HEK293 (cell line): ENCODE results near the gene NHLH1.

Experiments
- CTCF ChIA-PET: fragments of 350-600 bp; formaldehyde crosslinking; extraction: SDS; loops from one replicate; lab custom pipeline; 2021; ENCODE audit warnings: antibody characterized with exemption; lab: Yijun Ruan, JAX
- POLR2A ChIA-PET: fragments of 300-600 bp; formaldehyde crosslinking; extraction: SDS; loops from one replicate; lab custom pipeline; 2020; ENCODE audit warnings: antibody characterized with exemption, inconsistent platforms; lab: Yijun Ruan, JAX
- H3K27ac ChIP-seq: fragments of 200-500 bp; sonication (Bioruptor generic); 2 replicates; pipeline ENCODE4 v1.5.1; 2014; ENCODE audit warnings: low read depth, low read length, control low read depth, inconsistent platforms; ENCODE audit errors: extremely low read depth
- H3K36me3 ChIP-seq, 2 experiments: fragments of 200-500 bp in 1 of 2; sonication (Bioruptor generic) in 1 of 2; 1 replicate in 1 of 2; 2 replicates in 1 of 2; pipeline ENCODE4 v1.5.1; 2014 to 2017; ENCODE audit warnings: inconsistent platforms in 2 of 2, low read length in 2 of 2; ENCODE audit not compliant: control insufficient read depth in 2 of 2, insufficient read depth in 1 of 2
- H3K4me1 ChIP-seq: fragments of 200-500 bp; sonication (Bioruptor generic); 2 replicates; pipeline ENCODE4 v1.5.1; 2014; ENCODE audit warnings: mild to moderate bottlenecking, low read length, inconsistent platforms; ENCODE audit not compliant: control insufficient read depth, insufficient read depth
- H3K4me3 ChIP-seq: 2 replicates; pipeline ENCODE4 v1.5.1; 2011; ENCODE audit warnings: low read depth, mild to moderate bottlenecking, control low read depth, low read length, moderate library complexity
- H3K9me3 ChIP-seq: fragments of 200-500 bp; sonication (Bioruptor generic); 2 replicates; pipeline ENCODE4 v1.5.1; 2014; ENCODE audit warnings: low read depth, low read length, inconsistent platforms; ENCODE audit not compliant: control insufficient read depth, insufficient read depth
- CTCF ChIP-seq: fragments of 450-650 bp; formaldehyde crosslinking; IDR thresholded peaks from 2 replicates; pipeline ENCODE4 v1.5.1; 2016; ENCODE audit warnings: missing biosample characterization, missing genetic modification characterization
- GLIS2 ChIP-seq: fragments of 450-650 bp; formaldehyde crosslinking; IDR thresholded peaks from 2 replicates; pipeline ENCODE4 v1.5.1; 2016; ENCODE audit warnings: missing biosample characterization, missing genetic modification characterization
- SCRT2 ChIP-seq: fragments of 450-650 bp; formaldehyde crosslinking; IDR thresholded peaks from 2 replicates; pipeline ENCODE4 v1.5.1; 2016; ENCODE audit warnings: missing biosample characterization, missing genetic modification characterization
- ZBTB44 ChIP-seq: fragments of 450-650 bp; IDR thresholded peaks from 2 replicates; pipeline ENCODE4 v1.5.1; 2018; ENCODE audit warnings: missing biosample characterization, mild to moderate bottlenecking, missing genetic modification characterization
- ZNF112 ChIP-seq: fragments of 450-650 bp; formaldehyde crosslinking; IDR thresholded peaks from 2 replicates; pipeline ENCODE4 v1.5.0; 2017; ENCODE audit warnings: missing biosample characterization, missing genetic modification characterization
- ZNF133 ChIP-seq: fragments of 450-650 bp; formaldehyde crosslinking; IDR thresholded peaks from 2 replicates; pipeline ENCODE4 v1.5.1; 2016; ENCODE audit warnings: missing biosample characterization, missing genetic modification characterization
- ZNF26 ChIP-seq: fragments of 450-650 bp; formaldehyde crosslinking; IDR thresholded peaks from 2 replicates; pipeline ENCODE4 v1.5.1; 2016; ENCODE audit warnings: missing biosample characterization, missing genetic modification characterization
- ZNF362 ChIP-seq: fragments of 450-650 bp; formaldehyde crosslinking; IDR thresholded peaks from 2 replicates; pipeline ENCODE4 v1.5.1; 2016; ENCODE audit warnings: missing biosample characterization, missing genetic modification characterization
- ZNF366 ChIP-seq: fragments of 450-650 bp; formaldehyde crosslinking; conservative IDR thresholded peaks from 2 replicates; pipeline ENCODE4 v1.5.1; 2016; ENCODE audit warnings: missing biosample characterization, missing genetic modification characterization
- ZNF391 ChIP-seq: fragments of 450-650 bp; formaldehyde crosslinking; IDR thresholded peaks from 2 replicates; pipeline ENCODE4 v1.5.1; 2016; ENCODE audit warnings: low read depth, missing biosample characterization, missing genetic modification characterization, borderline replicate concordance
- ZNF394 ChIP-seq: fragments of 450-650 bp; formaldehyde crosslinking; IDR thresholded peaks from 2 replicates; pipeline ENCODE4 v1.5.1; 2016; ENCODE audit warnings: missing biosample characterization, missing genetic modification characterization, mild to moderate bottlenecking, moderate library complexity, borderline replicate concordance
- ZNF416 ChIP-seq: fragments of 450-650 bp; formaldehyde crosslinking; IDR thresholded peaks from 2 replicates; pipeline ENCODE4 v1.5.1; 2016; ENCODE audit warnings: missing biosample characterization, missing genetic modification characterization
- ZNF510 ChIP-seq: fragments of 450-650 bp; formaldehyde crosslinking; IDR thresholded peaks from 2 replicates; pipeline ENCODE4 v1.5.1; 2018; ENCODE audit warnings: mild to moderate bottlenecking, missing genetic modification characterization, missing biosample characterization; ENCODE audit not compliant: insufficient replicate concordance
- ZNF544 ChIP-seq: fragments of 450-650 bp; formaldehyde crosslinking; IDR thresholded peaks from 2 replicates; pipeline ENCODE4 v1.5.0; 2017; ENCODE audit warnings: missing biosample characterization, missing genetic modification characterization
- ZNF555 ChIP-seq: fragments of 450-650 bp; formaldehyde crosslinking; conservative IDR thresholded peaks from 2 replicates; pipeline ENCODE4 v1.5.1; 2017; ENCODE audit warnings: missing biosample characterization, mild to moderate bottlenecking, missing genetic modification characterization, inconsistent platforms
- ZNF558 ChIP-seq: fragments of 450-650 bp; formaldehyde crosslinking; IDR thresholded peaks from 2 replicates; pipeline ENCODE4 v1.5.1; 2016; ENCODE audit warnings: missing biosample characterization, missing genetic modification characterization
- ZNF645 ChIP-seq: fragments of 450-650 bp; formaldehyde crosslinking; IDR thresholded peaks from 2 replicates; pipeline ENCODE4; 2016; ENCODE audit warnings: missing biosample characterization, missing genetic modification characterization
- ZNF670 ChIP-seq: fragments of 450-650 bp; formaldehyde crosslinking; IDR thresholded peaks from 2 replicates; pipeline ENCODE4 v1.5.1; 2016; ENCODE audit warnings: missing biosample characterization, missing genetic modification characterization, low read depth
- ZNF768 ChIP-seq: fragments of 450-650 bp; formaldehyde crosslinking; IDR thresholded peaks from 2 replicates; pipeline ENCODE4 v1.5.1; 2018; ENCODE audit warnings: missing biosample characterization, mild to moderate bottlenecking, missing genetic modification characterization

NHLH1 gene

GRCh38 chr1:160346463-160346862, 20.4 kb upstream of the NHLH1 start (continued):
- TF ChIP-seq SCRT2 (no peak), ZNF670 (no peak), ZNF558 (tag by site-specific recombination) (no peak), ZNF391 (tag by site-specific recombination) (no peak)

- no peaks in the 10 kb centered on the region for H3K9me3 ChIP-seq
- no peak overlapping the region for H3K27ac ChIP-seq
- peaks cover 33 to 74% of the 10 kb centered on the region in 2 experiments for H3K36me3 ChIP-seq
- no peak for TF ChIP-seq ZNF366 (tag by site-specific recombination)
- no peak for TF ChIP-seq ZNF645 (tag by site-specific recombination)
- TF ChIP-seq ZNF544: no peak
- no peak for TF ChIP-seq GLIS2 (tag by site-specific recombination)
- TF ChIP-seq ZNF394 (tag by site-specific recombination): no peak
- no peak for TF ChIP-seq ZNF555 (tag by site-specific recombination)
- TF ChIP-seq ZNF133 (tag by site-specific recombination): no peak
- TF ChIP-seq ZNF26: no peak
- no peak for TF ChIP-seq ZBTB44 (tag by site-specific recombination)
- TF ChIP-seq ZNF768 (tag by site-specific recombination): no peak
- TF ChIP-seq ZNF510 (tag by site-specific recombination): no peak
- no peak for TF ChIP-seq ZNF416 (tag by site-specific recombination)
- TF ChIP-seq ZNF112 (tag by site-specific recombination): no peak
- TF ChIP-seq CTCF (tag by site-specific recombination): no peak
- no peak for TF ChIP-seq ZNF362 (tag by site-specific recombination)
- ChIA-PET CTCF (interaction anchor here (0.6 to 2.9 kb wide), 3 partner anchors 30 to 263 kb away, joined by 4 to 8 read pairs (median 4); no protein-coding TSS in a partner anchor), POLR2A (interaction anchor here (1.2 kb wide), 1 partner anchor 29 kb away, joined by 3 read pairs; no protein-coding TSS in a partner anchor)
- H3K4me3 ChIP-seq: no peak overlapping the region
- H3K4me1 ChIP-seq: no peaks in the 10 kb centered on the region
Observed at GRCh38 chr1:160346958-160347357, 19.9 kb upstream of the NHLH1 start.
